Smooth muscle cell of the brain vasculature (primary cell): ENCODE results near the gene USP22.

Source experiments
- DNase-seq: peaks from one replicate; pipeline ENCODE4 v3.0.0-alpha.2; 2012; ENCODE audit warnings: low read depth, low spot score

USP22 gene

GRCh38 chr17:21001111-21001812 is 41.5 kb downstream of the USP22 start:
- no peak for DNase-seq

GRCh38 chr17:20999841-21000532 is 42.8 kb downstream of the USP22 start:
- no peak for DNase-seq

- DNase-seq: no peak
Observed at GRCh38 chr17:20999044-20999573, 43.7 kb downstream of the USP22 start.

GRCh38 chr17:20998571-20999043 is 44.2 kb downstream of the USP22 start:
- no peak for DNase-seq

DNA sequence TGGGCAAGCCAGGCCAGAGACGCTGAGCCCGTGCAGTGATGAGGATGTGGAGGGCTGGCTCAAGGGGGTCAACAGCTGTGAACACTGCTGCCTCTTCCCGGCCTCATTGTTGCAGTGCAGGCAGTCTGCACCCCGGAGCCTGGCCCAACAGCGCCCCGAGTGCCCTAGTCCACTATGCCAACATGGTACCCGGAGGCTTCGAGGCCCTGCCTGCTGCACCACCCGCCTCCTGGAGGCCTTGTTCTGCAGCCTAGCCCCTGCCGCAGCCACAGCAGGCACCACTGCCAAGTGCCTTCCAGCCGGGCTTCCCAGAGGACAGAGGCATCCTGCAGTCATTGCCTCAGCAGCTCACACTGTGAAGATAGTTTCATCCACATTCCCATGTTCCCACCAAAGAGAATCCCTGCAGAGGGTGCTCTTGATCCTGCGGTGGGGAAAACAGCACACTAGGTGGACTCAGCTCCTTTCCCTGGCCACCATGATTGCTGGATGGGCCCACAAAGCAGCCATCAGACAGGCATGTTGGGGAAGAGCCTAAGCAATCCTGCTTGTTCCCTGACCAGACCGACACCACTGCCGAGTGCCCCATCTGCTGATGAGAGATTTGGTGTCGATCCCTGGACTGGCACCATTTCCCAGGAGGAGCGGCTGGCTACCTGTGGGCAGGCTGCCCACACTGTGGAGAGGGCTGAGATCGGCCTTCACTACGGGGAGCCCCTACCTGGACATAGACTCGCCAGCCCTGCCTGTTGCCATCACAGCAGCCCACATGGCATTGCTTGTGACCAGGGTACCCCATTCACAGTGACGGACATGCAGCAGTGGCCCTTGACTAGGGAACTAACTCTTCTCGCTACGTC is 44.9 kb downstream of the USP22 start:
- no peak for DNase-seq

- DNase-seq: no peak
Observed at GRCh38 chr17:20996724-20997615, 45.8 kb downstream of the USP22 start.

- no peak for DNase-seq
Observed at GRCh38 chr17:20995873-20996723, 46.7 kb downstream of the USP22 start.

- no peak for DNase-seq
Observed at GRCh38 chr17:20995164-20995872, 47.5 kb downstream of the USP22 start.

DNA sequence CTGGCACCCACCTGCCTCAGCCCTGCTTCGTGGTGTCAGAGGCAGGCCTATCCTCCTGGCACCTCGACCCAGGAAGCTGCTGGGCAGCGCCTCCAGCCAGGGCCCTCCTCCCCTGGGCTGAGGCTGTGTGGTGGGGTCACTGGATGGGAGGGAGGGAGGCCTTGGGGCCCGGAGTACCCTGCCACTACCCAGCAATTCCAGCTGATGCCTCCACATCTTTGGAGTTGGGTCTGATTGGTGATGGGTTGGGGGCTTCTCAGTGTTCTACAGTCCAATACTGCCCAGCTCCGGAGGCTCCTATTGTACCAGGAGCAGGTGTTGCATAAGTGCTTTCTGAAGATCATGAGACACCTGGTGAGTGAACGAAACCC is 48.0 kb downstream of the USP22 start:
- no peak for DNase-seq

GRCh38 chr17:20993863-20994778 is 48.7 kb downstream of the USP22 start:
- no peak for DNase-seq

DNA sequence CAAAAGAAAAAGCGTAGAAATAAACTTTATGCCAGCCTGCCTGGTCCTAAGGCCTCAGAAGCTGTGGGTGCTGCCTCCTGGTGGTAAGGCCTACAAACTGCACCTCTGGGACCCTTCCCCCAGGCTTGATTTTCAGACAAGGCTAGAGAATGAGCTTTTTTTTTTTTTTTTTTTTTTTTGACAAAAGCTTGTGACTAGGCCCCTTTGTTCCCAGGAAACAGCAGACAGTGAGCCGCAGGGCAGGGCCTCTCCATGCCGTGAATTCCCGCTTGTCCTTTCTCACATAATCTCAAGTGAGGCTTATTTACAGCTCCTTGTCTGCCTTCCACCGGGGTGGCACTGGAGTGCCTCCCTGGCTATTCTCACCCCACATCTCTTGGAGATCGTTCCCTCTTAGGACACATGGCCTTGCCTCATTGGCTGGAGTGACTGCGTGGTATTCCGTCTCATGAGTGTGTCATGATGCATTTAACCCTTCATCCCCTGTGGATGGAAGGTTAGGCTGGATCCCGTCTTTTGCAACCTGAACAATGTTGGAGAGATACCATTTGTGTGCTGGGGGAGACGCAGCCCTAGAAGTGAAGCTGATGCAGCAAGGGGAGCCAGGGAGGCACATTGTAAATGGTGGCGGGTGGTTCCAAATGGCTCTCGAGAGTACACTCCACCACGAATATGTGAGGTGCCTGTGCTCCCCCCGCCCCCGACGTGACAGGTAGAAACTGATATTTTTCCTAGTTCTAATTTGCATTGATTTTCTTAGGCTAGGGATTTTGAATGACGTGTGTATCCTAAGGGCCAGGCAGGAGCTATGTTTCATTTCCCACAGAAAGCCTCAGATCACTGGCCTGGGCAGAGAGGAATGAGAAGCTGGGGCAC is 49.6 kb downstream of the USP22 start:
- DNase-seq: peak; percentile 65

GRCh38 chr17:20992416-20992815 is 50.4 kb downstream of the USP22 start:
- DNase-seq: no peak

DNA sequence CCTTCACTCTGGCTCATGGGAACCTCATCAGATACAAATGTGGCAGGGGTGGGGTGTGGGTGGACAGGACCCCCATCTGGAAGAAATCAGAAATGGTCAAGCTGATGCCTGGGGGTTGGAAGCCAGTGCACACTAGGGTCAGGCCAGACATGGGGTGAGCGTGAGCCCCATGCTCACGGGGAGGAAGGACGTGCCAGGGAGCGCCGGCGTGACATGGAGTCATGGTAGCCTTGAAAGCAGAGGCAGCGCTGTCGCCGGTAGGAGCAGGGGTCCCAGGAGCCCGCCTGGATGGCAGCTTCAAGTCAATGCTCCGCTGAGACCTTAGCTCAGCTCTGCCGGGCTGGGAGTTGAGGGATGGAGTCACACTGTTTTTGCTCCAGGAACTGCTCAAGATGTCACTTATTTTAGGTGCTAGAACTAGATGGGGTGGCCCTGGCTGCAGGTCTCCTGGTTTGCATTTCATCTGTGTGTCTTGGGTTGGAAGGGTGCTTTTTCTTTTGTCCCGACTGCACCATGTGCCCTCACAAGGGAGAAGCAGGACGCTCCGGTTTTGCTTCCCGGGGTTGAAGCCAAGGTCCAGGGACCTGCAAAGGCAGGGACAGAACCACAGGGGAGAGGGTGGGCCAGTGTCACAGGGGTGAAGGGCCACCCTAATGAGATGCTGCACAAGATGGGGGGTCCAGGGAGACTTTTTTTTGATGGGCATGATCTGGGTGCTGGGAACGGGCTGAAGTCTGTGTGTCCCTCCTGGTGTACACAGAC is 51.4 kb downstream of the USP22 start:
- DNase-seq: no peak

- no peak for DNase-seq
Observed at GRCh38 chr17:20989991-20990855, 52.6 kb downstream of the USP22 start.

- DNase-seq: no peak
Observed at GRCh38 chr17:20989481-20989880, 53.3 kb downstream of the USP22 start.

GRCh38 chr17:20988896-20989295 is 53.9 kb downstream of the USP22 start:
- DNase-seq: no peak
